ENCODE measurements around the gene FMN2.

Gene FMN2

DNA sequence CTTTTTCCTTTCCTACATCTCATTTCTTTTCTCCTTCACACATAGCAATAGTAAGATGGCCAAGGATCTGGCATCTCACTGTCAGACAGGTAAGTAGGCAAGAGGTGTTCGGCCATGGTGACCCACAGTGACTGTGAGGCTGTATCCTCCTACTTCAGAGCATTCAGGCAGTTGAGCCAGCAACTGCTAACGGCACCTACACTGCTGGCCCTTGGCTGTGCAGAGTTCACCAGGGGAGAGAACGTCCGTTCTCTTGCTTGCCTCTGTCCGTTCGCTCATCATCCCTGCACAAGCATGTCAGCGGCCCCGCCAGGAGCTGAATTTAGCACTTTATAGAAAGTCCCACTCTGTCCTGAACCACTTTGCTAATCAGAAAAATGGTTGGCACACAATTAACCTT, 406.7 kb downstream of the FMN2 start:
- Histone ChIP-seq H3K4me3 (ENCODE audit: insufficient read depth, low read length, poor library complexity, severe bottlenecking) (no peak overlapping the region), H3F3A (ENCODE audit: insufficient read depth) (no peaks in the 10 kb centered on the region), H3K36me3 (ENCODE audit: low read length) (no peaks in the 10 kb centered on the region), H2AFZ (ENCODE audit: low read depth, low read length, severe bottlenecking) (no peak overlapping the region), H3K9me2 (replicated peaks; ENCODE audit: insufficient read depth, low read length) (no peaks in the 10 kb centered on the region), H3K9me3 (ENCODE audit: insufficient read depth, low read length) (no peaks in the 10 kb centered on the region), H3K79me2 (ENCODE audit: insufficient read depth, low read length) (no peaks in the 10 kb centered on the region), H3K27ac (ENCODE audit: low read depth, low read length) (no peak overlapping the region), H3K9ac (ENCODE audit: low read length) (no peak overlapping the region), H3K27me3 (ENCODE audit: low read length) (no peaks in the 10 kb centered on the region), H3K4me2 (ENCODE audit: low read depth, low read length, poor library complexity, severe bottlenecking) (no peak overlapping the region), H4K20me1 (ENCODE audit: low read depth, low read length) (no peaks in the 10 kb centered on the region)
- no peak for TF ChIP-seq EZH2phosphoT487 (conservative IDR thresholded peaks at IDR 0.05; ENCODE audit: low read length)
- TF ChIP-seq, protein P1, sequence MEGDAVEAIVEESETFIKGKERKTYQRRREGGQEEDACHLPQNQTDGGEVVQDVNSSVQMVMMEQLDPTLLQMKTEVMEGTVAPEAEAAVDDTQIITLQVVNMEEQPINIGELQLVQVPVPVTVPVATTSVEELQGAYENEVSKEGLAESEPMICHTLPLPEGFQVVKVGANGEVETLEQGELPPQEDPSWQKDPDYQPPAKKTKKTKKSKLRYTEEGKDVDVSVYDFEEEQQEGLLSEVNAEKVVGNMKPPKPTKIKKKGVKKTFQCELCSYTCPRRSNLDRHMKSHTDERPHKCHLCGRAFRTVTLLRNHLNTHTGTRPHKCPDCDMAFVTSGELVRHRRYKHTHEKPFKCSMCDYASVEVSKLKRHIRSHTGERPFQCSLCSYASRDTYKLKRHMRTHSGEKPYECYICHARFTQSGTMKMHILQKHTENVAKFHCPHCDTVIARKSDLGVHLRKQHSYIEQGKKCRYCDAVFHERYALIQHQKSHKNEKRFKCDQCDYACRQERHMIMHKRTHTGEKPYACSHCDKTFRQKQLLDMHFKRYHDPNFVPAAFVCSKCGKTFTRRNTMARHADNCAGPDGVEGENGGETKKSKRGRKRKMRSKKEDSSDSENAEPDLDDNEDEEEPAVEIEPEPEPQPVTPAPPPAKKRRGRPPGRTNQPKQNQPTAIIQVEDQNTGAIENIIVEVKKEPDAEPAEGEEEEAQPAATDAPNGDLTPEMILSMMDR (IDR thresholded peaks at IDR 0.05; ENCODE audit: insufficient read depth, low read length, poor library complexity, severe bottlenecking) = no peak

DNA sequence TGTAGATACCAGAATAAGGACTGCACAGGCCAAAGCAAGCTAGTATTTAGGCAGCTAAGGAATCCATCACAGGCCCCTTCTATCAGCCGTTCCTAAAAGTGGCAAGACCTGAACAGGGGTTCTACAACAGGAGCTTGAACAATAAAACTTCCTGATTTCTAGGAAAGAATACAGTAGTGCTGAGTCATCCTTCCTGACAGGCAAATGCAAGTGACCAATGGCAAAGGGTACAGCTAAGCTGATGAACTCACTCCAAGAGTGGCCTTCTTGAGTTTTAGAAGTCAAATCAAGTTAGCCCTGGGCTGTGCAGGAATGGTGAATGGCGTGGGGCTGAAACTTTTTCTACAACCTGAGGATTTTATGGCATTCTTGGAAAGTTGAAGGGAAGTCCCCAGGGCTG, 407.3 kb downstream of the FMN2 start:
- Histone ChIP-seq H3K4me2 (ENCODE audit: low read depth, low read length, poor library complexity, severe bottlenecking) (no peak overlapping the region), H3K4me3 (ENCODE audit: insufficient read depth, low read length, poor library complexity, severe bottlenecking) (no peak overlapping the region), H4K20me1 (ENCODE audit: low read depth, low read length) (no peaks in the 10 kb centered on the region), H2AFZ (ENCODE audit: low read depth, low read length, severe bottlenecking) (no peak overlapping the region), H3K27me3 (ENCODE audit: low read length) (no peaks in the 10 kb centered on the region), H3K27ac (ENCODE audit: low read depth, low read length) (no peak overlapping the region), H3K9me2 (replicated peaks; ENCODE audit: insufficient read depth, low read length) (no peaks in the 10 kb centered on the region), H3K9ac (ENCODE audit: low read length) (no peak overlapping the region), H3K36me3 (ENCODE audit: low read length) (no peaks in the 10 kb centered on the region), H3F3A (ENCODE audit: insufficient read depth) (no peaks in the 10 kb centered on the region), H3K9me3 (ENCODE audit: insufficient read depth, low read length) (no peaks in the 10 kb centered on the region), H3K79me2 (ENCODE audit: insufficient read depth, low read length) (no peaks in the 10 kb centered on the region)
- TF ChIP-seq EZH2phosphoT487 (conservative IDR thresholded peaks at IDR 0.05; ENCODE audit: low read length) = no peak
- TF ChIP-seq, protein P1 (IDR thresholded peaks at IDR 0.05; ENCODE audit: insufficient read depth, low read length, poor library complexity, severe bottlenecking) = no peak

DNA sequence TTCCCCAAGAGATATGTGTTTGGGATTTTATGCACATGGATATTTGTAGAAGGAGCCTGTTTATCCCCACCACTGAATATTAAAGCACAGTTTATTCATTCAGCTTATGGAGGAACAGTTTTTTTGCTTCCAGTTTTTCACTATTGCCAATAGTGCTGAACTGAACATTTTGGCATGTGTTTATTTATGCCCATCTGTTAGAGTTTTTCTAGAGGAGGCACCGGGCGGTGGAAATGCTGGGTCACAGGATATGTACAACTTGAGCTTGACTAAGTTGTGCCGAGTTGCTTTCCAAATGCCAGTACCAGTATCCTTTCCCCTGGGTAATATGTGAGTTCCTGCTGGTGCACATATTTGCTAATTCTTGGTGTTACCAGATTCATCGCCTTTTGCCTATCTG, 409.0 kb downstream of the FMN2 start:
- H3K79me2 ChIP-seq (ENCODE audit: insufficient read depth, low read length) = no peaks in the 10 kb centered on the region
- no peak overlapping the region for H3K4me3 ChIP-seq (ENCODE audit: insufficient read depth, low read length, poor library complexity, severe bottlenecking)
- H3K4me2 ChIP-seq (ENCODE audit: low read depth, low read length, poor library complexity, severe bottlenecking) = no peak overlapping the region
- H3K36me3 ChIP-seq (ENCODE audit: low read length) = no peaks in the 10 kb centered on the region
- H3K27me3 ChIP-seq (ENCODE audit: low read length) = no peaks in the 10 kb centered on the region
- no peaks in the 10 kb centered on the region for H3K9me3 ChIP-seq (ENCODE audit: insufficient read depth, low read length)
- no peaks in the 10 kb centered on the region for H3F3A ChIP-seq (ENCODE audit: insufficient read depth)
- no peak for TF ChIP-seq EZH2phosphoT487 (conservative IDR thresholded peaks at IDR 0.05; ENCODE audit: low read length)
- TF ChIP-seq, protein P1 (IDR thresholded peaks at IDR 0.05; ENCODE audit: insufficient read depth, low read length, poor library complexity, severe bottlenecking) = no peak
- H2AFZ ChIP-seq (ENCODE audit: low read depth, low read length, severe bottlenecking) = no peak overlapping the region
- H3K9ac ChIP-seq (ENCODE audit: low read length) = no peak overlapping the region
- H3K9me2 ChIP-seq (replicated peaks; ENCODE audit: insufficient read depth, low read length) = no peaks in the 10 kb centered on the region
- no peak overlapping the region for H3K27ac ChIP-seq (ENCODE audit: low read depth, low read length)
- no peaks in the 10 kb centered on the region for H4K20me1 ChIP-seq (ENCODE audit: low read depth, low read length)

All from SU-DHL-6 (cell line).